ENCODE data around the gene BRCA2. TPM values are rescaled to one million over a fixed set of nuclear protein-coding genes. Genes with fewer than 3 reads are reported as not detected.
"Not testable (repeated sequence)": the region's sequence is repeated elsewhere in the genome, so short reads cannot be mapped to it uniquely, and the experiment has no call there.

Gene BRCA2
- total RNA-seq, 1 donor from 2014 or later, result 0.64 TPM

DNA sequence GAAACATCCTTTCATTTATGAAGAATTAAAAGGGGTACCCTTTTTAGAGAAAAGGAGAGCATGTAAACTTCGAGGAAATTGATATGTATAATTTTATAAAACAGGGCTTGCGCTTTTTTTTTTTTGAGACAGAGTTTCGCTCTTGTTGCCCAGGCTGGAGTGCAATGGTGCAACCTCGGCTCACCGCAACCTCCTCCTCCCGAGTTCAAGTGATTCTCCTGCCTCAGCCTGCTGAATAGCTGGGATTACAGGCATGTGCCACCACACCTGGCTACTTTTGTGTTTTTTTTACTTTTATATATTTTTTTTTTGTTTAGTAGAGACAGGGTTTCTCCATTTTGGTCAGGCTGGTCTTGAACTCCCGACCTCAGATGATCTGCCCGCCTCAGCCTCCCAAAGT lies 40.6 kb downstream of the BRCA2 start:
- ATAC-seq; intact Hi-C loops (cut with micrococcal nuclease); DNase-seq: not testable (repeated sequence)

DNA sequence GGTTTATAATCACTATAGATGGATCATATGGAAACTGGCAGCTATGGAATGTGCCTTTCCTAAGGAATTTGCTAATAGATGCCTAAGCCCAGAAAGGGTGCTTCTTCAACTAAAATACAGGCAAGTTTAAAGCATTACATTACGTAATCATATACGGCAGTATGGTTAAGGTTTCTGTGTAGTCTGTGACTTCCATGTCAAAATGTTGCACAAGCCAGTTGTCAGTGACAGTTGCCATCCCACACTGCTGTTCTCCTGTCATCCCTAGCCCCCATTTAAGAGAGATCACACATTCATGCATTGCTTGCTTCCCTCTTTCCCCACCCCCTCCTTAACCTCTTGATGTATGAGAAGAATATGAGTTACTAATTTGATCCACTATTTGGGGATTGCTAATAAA lies 47.3 kb downstream of the BRCA2 start:
- ATAC-seq, result no peak
- intact Hi-C loops (cut with micrococcal nuclease), result no loop called here
- no peak for DNase-seq

DNA sequence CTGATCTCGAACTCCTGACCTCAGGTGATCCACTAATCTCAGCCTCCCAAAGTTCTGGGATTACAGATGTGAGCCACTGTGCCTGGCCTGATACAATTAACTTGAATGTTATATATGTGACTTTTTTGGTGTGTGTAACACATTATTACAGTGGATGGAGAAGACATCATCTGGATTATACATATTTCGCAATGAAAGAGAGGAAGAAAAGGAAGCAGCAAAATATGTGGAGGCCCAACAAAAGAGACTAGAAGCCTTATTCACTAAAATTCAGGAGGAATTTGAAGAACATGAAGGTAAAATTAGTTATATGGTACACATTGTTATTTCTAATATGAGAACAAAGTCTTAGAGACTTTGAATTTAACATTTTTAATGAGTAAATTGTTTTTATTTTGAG lies 55.5 kb downstream of the BRCA2 start:
- ATAC-seq, result no peak
- DNase-seq, result no peak
- intact Hi-C loops (cut with micrococcal nuclease), result no loop called here

DNA sequence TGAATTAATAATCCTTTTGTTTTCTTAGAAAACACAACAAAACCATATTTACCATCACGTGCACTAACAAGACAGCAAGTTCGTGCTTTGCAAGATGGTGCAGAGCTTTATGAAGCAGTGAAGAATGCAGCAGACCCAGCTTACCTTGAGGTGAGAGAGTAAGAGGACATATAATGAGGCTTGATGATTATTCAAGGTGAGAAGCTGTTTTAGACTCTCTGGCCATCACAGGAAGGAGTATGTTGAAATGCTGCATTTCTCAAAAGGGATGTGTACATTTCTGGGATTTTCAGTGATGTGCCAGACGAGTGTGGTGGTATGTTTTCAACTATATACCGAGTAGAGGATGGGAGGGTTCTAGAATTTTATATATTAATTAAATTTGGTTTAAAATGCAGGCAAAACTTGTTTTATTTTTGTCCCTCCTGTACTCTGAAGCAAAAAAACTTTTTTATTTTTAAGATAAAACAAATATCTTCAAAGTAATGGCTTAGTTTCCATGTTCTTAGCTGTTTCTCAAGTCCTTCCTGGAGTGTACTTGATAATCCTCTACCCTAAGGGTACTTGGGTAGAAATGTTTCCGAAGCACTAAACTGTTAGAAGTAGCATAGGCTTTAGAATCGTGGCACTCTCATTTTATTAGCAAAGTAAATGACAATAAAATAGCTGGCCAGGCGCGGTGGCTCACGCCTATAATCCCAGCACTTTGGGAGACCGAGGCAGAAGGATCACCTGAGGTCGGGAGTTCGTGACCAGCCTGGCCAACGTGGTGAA lies 61.5 kb downstream of the BRCA2 start:
- intact Hi-C loops (cut with micrococcal nuclease), result no loop called here
- ATAC-seq (no peak), DNase-seq (no peak)

GRCh38 chr13:32378012-32378411 lies 62.7 kb downstream of the BRCA2 start:
- ATAC-seq, result no peak
- intact Hi-C loops (cut with micrococcal nuclease), result no loop called here

DNA sequence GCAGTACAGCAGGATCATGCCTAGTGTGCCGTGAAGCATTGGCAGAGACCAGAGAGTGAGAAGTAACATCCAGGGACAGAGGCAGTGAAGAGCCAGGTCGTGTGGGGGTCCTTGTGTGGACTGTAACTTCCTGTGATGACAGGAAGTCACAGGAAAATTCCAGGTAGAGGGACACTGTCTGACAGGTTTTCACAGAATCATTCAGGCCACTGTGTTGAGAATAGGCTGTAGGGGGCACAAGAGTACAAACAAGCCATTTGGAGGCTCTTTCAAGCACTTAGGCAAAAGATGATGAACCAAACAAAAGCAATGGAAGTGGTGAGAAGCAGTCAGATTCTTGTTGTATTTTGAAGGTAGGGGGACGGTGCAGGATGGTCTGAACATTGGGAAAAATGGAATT lies 66.2 kb downstream of the BRCA2 start:
- intact Hi-C loops (cut with micrococcal nuclease), result loop anchor here (5.0 kb wide), 1 partner anchor 201 kb away; no protein-coding TSS in a partner anchor
- ATAC-seq (peak; percentile 63), DNase-seq (no peak)

More at GRCh38 chr13:32378012-32378411, 62.7 kb downstream of the BRCA2 start:
- DNase-seq, result no peak

DNA sequence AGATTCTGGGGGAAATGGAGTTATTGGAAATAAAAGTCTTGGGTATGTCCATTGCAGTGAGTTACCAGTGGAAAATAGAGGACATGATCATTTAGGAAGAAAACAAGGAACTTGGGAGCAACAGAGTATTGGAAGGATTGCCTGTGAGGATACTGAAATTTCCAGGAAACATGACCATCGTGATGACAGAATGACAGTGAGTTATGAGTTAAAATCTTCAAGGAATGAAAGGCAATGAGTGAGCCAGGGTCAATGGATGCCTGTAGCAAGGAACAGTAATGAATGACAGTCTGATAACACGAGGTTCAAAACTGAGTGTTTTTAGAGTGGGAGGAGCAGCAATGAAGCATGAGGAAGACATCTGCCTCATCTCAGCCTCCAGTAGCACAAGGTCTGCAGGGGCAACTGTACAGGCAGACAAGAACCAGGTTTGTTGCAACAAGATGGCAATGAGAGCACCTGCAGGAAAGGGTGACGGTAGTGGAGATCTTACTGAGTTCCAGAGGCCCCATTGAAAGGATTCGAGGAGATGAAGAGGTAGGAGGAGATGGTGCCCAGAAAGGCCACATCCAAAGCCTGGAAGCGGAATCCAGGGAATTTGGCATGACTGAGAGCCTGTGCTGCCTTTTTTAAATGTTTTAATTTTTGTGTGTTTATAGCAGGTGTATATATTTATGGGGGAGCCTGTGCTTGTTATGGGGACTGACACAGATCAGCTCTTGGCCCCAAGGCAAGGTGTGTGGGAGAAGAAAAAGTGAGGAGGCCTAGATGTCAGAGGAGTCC lies 68.7 kb downstream of the BRCA2 start:
- ATAC-seq (no peak), DNase-seq (no peak)
- intact Hi-C loops (cut with micrococcal nuclease), result loop anchor here (5.0 kb wide), 1 partner anchor 198 kb away; no protein-coding TSS in a partner anchor

- intact Hi-C loops (cut with micrococcal nuclease), result loop anchor here (5.0 kb wide), 1 partner anchor 198 kb away; no protein-coding TSS in a partner anchor
- DNase-seq, result no peak
- no peak for ATAC-seq
These were observed 69.4 kb downstream of the BRCA2 start for GRCh38 chr13:32384702-32385101.

GRCh38 chr13:32385410-32385809 lies 70.1 kb downstream of the BRCA2 start:
- ATAC-seq, result no peak
- DNase-seq, result no peak
- intact Hi-C loops (cut with micrococcal nuclease), result no loop called here

GRCh38 chr13:32390048-32390447 lies 74.7 kb downstream of the BRCA2 start:
- intact Hi-C loops (cut with micrococcal nuclease), result no loop called here
- no peak for ATAC-seq
- no peak for DNase-seq

DNA sequence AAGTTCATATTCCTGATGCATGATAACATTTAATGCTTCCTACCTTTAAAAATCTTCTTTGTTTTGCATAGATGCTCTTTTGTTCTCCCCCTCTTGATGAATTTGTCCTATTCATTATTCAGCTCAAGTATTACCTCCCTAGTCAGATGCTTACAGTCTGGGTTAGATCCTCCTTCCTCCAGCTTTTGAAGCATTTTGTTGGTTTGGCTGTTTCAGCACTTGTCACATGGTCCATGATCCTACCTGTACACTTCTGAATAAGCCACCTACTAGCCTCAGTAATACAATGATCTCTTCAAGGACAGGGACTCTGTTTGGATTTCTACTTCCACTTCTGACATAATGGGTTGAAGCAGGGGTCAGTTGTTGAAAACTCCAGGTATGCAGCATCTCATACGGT lies 75.2 kb downstream of the BRCA2 start:
- no peak for ATAC-seq
- intact Hi-C loops (cut with micrococcal nuclease), result no loop called here
- no peak for DNase-seq

DNA sequence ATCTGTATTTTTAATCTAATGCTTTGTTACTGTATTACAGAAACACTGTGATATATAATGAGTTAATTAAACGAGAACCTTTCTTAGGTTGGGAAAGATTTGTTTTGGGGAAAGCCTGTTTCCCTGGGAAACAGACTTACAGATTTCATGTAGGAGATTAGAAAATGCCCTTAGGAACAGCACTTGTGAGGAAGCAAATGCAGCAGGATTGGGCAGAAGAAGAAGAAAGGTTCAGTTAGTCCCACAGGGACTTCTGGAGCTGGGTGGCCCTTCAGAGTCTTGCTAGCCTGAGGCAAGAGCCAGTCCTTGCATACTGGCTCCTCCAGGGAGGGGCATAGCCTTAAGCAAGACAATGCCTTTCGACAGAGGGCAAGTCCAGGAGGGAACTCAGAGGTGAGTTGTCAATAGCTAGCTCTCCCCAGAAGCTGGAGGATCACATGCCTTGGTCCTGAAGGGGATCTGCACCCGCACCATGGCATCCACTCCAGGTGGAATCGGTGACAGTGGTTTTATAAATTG lies 75.9 kb downstream of the BRCA2 start:
- no peak for ATAC-seq
- no peak for DNase-seq
- intact Hi-C loops (cut with micrococcal nuclease), result no loop called here

DNA sequence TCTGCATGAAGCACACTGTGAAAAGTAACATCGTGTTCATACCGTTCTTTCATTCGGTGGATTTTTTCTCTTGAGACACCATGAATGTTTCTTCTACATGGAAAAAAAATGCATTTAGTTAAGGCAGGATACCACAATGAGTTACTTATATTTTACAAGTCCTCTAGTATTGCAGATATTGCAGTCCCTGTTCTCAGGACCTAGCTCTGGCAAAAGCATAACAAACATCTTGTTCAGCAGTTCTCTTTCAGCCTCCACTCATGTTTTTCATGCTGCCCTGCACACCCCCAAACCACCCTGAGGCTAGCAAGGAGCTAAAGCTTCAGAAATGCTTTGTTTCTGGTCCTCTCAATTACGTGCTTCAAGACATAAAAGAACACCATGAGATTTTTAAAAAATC lies 87.8 kb downstream of the BRCA2 start:
- intact Hi-C loops (cut with micrococcal nuclease), result no loop called here
- ATAC-seq (no peak), DNase-seq (no peak)

- DNase-seq (no peak), ATAC-seq (no peak)
- intact Hi-C loops (cut with micrococcal nuclease), result no loop called here
These were observed 92.5 kb downstream of the BRCA2 start for GRCh38 chr13:32407854-32408253.

DNA sequence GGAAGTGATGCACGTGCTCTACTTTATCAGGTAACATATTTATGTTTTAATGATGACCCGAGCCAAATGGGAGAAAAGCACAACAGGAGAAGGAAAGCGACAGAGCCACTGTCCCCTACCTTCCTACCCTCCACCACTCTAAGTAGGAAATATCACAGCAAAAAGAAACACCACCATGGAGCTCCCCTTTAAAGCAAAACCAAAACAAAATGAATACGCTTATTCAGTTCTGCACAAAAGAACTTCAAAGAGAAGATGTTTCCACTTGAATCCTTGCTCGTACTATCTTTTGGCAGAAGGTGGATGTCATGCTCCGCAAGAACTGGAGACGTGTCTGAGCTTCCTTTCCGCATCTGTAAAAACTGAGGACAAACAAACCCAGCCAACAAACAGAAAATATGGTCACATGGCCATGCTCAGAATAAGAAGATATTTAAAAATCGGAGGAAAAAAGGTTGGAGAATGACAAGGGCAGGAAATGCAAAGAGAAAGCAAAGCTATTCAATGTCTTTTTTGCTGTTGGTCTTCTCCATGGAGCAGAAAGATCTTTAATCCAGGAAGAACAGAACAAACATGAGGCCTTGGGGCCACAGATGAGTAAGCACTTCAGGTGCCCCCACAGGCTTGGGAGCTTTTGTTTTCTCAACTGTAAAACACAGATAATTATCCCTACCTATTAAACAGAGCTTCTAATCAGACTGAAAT lies 93.1 kb downstream of the BRCA2 start:
- ATAC-seq (no peak), DNase-seq (no peak)
- intact Hi-C loops (cut with micrococcal nuclease), result no loop called here

GRCh38 chr13:32409001-32409313 lies 93.6 kb downstream of the BRCA2 start:
- intact Hi-C loops (cut with micrococcal nuclease), result no loop called here
- ATAC-seq (no peak), DNase-seq (no peak)

DNA sequence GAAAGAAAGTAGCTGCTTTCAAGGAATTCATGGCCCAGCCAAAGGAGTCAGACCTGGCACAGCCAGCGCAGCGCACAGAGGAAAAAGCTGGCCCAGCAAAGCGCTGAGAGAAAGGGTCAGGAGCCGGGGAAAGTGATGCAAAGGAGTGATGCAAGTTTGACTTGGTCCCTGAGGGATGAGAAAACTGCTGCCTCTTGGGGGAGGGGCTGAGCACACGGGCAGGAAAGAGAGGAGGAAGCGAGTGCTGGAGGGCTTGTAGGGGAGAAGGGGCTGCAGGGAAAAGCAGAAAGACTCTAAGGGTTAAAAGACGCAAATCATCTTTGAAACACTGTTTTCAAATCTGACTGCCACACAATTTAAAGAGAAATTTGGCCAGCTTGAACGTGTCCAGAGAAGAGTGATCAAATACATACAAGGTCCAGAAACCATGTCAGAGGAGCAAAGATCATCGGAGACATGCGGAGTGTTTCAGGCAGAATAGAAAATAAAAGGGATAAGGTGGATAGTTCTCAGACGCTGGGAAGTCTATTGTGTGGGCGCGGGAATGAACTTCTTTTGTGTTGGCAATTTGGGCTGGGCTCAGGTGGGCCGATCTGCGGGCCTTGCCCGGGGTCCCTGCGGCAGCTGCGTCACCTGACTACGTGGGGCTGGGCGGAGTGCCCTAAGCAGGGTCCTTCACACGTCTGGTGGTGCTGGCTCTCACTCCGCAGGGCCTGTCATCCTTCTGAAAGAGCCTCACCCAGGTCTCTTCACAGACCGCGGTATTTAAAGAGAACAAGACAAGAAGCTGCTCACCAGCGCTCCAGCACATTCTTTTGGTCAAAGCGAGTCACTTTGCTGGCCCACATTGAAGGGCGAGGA lies 94.5 kb downstream of the BRCA2 start:
- peak; percentile 95 for ATAC-seq
- intact Hi-C loops (cut with micrococcal nuclease), result no loop called here

GRCh38 chr13:32413284-32413683 lies 98.0 kb downstream of the BRCA2 start:
- ATAC-seq (no peak), DNase-seq (no peak)
- intact Hi-C loops (cut with micrococcal nuclease), result no loop called here

More for the DNA sequence above, 94.5 kb downstream of the BRCA2 start:
- DNase-seq, result peak; percentile 62

DNA sequence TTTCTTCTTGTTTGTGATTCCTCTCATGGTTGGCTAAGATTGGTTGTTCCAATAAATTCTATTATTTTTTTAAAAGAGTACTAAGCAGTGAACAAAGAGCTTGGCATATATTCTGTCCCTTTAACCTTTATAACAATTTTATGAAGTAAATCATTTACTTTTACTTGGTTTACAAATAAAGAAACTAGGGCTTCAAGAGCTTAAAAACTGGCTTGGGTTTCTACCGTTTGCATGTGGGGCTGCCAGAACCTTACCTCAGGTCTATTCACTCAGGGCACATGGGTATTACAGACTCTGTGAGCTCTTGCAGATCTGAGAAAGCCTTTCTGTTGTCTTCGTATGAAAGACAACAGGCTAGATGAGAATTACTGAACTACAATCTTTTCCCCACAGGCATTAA lies 99.3 kb downstream of the BRCA2 start:
- intact Hi-C loops (cut with micrococcal nuclease), result no loop called here
- no peak for ATAC-seq
- no peak for DNase-seq

All from left ventricle myocardium superior (tissue), 1 donor.